ENCODE measurements around the gene SURF1.
"Not testable (repeated sequence)": the region's sequence is repeated elsewhere in the genome, so short reads cannot be mapped to it uniquely, and the experiment has no call there.

SURF1 gene

DNA sequence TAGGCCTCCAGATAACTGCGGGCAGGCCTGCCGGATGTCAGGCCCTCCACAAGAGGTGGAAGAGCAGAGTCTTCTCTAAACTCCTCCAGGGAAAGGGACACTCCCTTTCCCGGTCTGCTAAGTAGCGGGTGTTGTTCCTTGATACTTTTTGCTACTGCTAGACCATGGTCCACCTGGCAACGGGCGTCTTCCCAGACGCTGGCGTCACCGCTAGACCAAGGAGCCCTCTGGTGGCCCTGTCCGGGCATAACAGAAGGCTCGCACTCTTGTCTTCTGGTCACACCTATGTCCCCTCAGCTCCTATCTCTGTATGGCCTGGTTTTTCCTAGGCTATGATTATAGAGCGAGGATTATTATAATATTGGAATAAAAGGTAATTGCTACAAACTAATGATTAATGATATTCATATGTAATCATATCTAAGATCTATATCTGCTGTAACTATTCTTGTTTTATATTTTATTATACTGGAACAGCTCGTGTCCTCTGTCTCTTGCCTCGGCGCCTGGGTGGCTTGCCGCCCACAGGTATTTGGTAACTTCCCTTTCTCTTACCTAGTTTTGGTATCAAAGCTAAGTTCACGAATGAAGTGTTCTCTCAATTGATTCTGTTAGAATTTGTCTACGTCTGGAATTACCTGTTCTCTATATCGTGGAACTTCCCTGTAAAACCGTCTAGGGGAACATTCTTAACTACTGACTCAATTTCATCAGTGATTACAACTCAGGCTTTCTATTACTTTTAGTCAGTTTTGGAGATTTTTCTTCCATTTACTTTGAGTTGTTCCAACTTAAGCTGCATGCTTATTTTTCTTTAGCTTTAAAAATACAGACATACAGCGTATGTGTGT is 26.8 kb downstream of the SURF1 start:
- not testable (repeated sequence) for H3K4me3 ChIP-seq (ENCODE audit: low read length); H3K27me3 ChIP-seq (ENCODE audit: low read depth, low read length); H3K9me3 ChIP-seq (ENCODE audit: insufficient read depth, low read length); H3K27ac ChIP-seq (ENCODE audit: low read length); H2AFZ ChIP-seq (ENCODE audit: low read depth, low read length); H3K4me2 ChIP-seq (ENCODE audit: low read length); H3K9ac ChIP-seq (ENCODE audit: low read length); H3K4me1 ChIP-seq (ENCODE audit: low read length); H4K20me1 ChIP-seq (ENCODE audit: insufficient read depth, low read length)
- Histone ChIP-seq H3K79me2 (ENCODE audit: low read length) (peaks cover 15% of the 10 kb centered on the region), H3K36me3 (replicated peaks; ENCODE audit: low read depth, low read length) (peaks cover 47% of the 10 kb centered on the region)
- TF ChIP-seq, protein P1, sequence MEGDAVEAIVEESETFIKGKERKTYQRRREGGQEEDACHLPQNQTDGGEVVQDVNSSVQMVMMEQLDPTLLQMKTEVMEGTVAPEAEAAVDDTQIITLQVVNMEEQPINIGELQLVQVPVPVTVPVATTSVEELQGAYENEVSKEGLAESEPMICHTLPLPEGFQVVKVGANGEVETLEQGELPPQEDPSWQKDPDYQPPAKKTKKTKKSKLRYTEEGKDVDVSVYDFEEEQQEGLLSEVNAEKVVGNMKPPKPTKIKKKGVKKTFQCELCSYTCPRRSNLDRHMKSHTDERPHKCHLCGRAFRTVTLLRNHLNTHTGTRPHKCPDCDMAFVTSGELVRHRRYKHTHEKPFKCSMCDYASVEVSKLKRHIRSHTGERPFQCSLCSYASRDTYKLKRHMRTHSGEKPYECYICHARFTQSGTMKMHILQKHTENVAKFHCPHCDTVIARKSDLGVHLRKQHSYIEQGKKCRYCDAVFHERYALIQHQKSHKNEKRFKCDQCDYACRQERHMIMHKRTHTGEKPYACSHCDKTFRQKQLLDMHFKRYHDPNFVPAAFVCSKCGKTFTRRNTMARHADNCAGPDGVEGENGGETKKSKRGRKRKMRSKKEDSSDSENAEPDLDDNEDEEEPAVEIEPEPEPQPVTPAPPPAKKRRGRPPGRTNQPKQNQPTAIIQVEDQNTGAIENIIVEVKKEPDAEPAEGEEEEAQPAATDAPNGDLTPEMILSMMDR (IDR thresholded peaks at IDR 0.05; ENCODE audit: low read depth, low read length) = peak; percentile 42

DNA sequence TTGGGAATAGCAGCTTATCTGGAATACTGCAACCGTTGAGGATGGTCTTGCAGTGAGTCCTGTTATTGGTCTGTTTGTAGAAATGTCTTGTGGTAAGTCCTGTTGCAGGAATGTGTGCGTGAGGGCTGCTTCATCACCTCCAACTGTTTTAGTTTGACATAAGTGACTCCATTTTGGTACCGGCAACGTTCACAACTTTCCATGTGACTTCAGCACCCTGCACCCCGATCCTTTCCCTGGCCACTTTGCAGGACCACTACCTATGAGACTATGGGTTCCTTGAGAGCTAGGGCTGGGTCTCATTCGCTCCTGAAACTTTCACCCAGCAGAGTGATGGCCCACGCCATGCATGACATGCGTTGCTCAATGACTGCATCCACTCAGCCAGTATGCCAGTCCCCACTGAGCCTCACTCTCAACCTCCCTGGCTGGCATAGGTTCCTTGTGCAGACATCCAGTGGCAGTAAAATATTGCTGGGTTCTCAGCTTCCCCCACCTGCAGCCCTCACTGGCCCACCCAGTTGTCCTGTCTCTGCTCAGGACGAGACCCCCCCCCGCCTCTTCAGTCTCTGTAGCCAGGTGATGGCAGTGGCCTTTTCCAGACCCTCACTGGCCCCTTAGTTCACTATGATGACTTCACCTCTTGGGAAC is 28.3 kb downstream of the SURF1 start:
- no peak overlapping the region for H3K4me3 ChIP-seq (ENCODE audit: low read length)
- H3K27ac ChIP-seq (ENCODE audit: low read length) = no peak overlapping the region
- H3K27me3 ChIP-seq (ENCODE audit: low read depth, low read length) = no peaks in the 10 kb centered on the region
- H3K4me1 ChIP-seq (ENCODE audit: low read length) = no peaks in the 10 kb centered on the region
- peaks cover 33% of the 10 kb centered on the region for H3K36me3 ChIP-seq (replicated peaks; ENCODE audit: low read depth, low read length)
- H4K20me1 ChIP-seq (ENCODE audit: insufficient read depth, low read length) = peaks cover 6% of the 10 kb centered on the region; the same call in 1 of the 2 replicates
- H2AFZ ChIP-seq (ENCODE audit: low read depth, low read length) = no peak overlapping the region
- no peaks in the 10 kb centered on the region for H3K9me3 ChIP-seq (ENCODE audit: insufficient read depth, low read length)
- H3K79me2 ChIP-seq (ENCODE audit: low read length) = peaks cover 2% of the 10 kb centered on the region; the same call in 1 of the 2 replicates
- no peak overlapping the region for H3K9ac ChIP-seq (ENCODE audit: low read length)
- no peak overlapping the region for H3K4me2 ChIP-seq (ENCODE audit: low read length)
- TF ChIP-seq, protein P1 (IDR thresholded peaks at IDR 0.05; ENCODE audit: low read depth, low read length) = no peak
- TF ChIP-seq EZH2phosphoT487 (IDR thresholded peaks at IDR 0.05; ENCODE audit: low read depth) = no peak

DNA sequence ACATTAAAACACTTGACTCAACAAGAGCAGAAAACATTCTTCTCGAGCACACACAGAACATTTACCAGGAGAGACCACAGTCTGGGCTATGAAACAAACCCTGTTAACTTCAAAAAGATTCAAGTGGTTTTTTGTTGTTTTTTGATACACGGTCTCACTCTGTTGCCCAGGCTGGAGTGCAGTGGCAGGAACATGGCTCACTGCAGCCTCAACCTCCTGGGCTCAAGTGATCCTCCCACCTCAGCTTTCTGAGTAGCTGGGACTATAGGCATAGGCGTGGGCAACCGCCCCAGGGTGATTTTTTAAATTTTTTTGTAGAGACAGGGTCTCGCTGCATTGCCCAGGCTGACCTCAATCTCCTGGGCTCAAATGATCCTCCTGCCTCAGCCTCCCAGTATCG is 29.3 kb downstream of the SURF1 start:
- not testable (repeated sequence) for H3K79me2 ChIP-seq (ENCODE audit: low read length); H3K9ac ChIP-seq (ENCODE audit: low read length); H3K4me3 ChIP-seq (ENCODE audit: low read length); H3K27me3 ChIP-seq (ENCODE audit: low read depth, low read length); H4K20me1 ChIP-seq (ENCODE audit: insufficient read depth, low read length); H3K27ac ChIP-seq (ENCODE audit: low read length); H3K4me2 ChIP-seq (ENCODE audit: low read length); H3K9me3 ChIP-seq (ENCODE audit: insufficient read depth, low read length); H2AFZ ChIP-seq (ENCODE audit: low read depth, low read length); H3K4me1 ChIP-seq (ENCODE audit: low read length)
- peaks cover 23% of the 10 kb centered on the region for H3K36me3 ChIP-seq (replicated peaks; ENCODE audit: low read depth, low read length)

DNA sequence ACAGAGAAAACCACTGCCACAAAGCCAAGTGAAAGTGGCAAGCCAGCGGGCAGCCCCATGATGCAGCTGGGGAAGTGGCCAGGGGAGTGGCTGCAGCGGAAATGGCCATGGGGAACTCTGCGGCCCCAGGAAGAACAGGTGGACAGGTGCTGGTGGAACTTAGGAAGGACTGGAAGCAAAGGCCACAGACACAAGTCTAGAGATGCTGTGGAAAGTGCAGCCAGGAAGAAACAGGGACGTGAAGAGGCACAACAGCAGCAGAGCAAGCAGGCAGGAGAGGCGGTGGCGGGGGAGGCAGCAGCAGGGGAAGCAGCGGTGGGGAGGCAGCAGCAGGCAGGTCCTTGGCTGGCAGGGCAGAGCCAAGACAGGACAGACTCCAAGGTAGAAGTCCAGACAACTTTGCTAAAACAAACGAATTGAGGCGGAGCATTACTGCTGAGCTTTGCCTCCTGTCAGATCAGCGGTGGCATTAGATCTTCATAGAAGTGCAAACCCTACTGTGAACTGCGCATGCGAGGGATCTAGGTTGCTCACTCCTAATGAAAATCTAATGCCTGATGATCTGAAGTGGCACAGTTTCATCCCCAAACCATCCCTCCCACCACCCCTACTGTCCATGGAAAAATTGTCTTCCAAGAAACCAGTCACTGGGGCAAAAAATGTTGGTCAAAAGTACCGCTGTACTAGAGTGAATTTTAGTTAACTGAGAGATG is 32.1 kb downstream of the SURF1 start:
- Histone ChIP-seq H3K4me3 (ENCODE audit: low read length) (no peak overlapping the region), H3K9me3 (ENCODE audit: insufficient read depth, low read length) (no peaks in the 10 kb centered on the region), H2AFZ (ENCODE audit: low read depth, low read length) (no peak overlapping the region), H3K27ac (ENCODE audit: low read length) (no peak overlapping the region), H3K27me3 (ENCODE audit: low read depth, low read length) (no peaks in the 10 kb centered on the region), H3K4me2 (ENCODE audit: low read length) (no peak overlapping the region), H3K36me3 (replicated peaks; ENCODE audit: low read depth, low read length) (peaks cover 6% of the 10 kb centered on the region), H3K9ac (ENCODE audit: low read length) (no peak overlapping the region), H3K79me2 (ENCODE audit: low read length) (no peaks in the 10 kb centered on the region), H4K20me1 (ENCODE audit: insufficient read depth, low read length) (no peaks in the 10 kb centered on the region), H3K4me1 (ENCODE audit: low read length) (no peaks in the 10 kb centered on the region)
- TF ChIP-seq, protein P1 (IDR thresholded peaks at IDR 0.05; ENCODE audit: low read depth, low read length) = no peak
- TF ChIP-seq EZH2phosphoT487 (IDR thresholded peaks at IDR 0.05; ENCODE audit: low read depth) = no peak

Data from OCI-LY3 (cell line).